EH (cell line): ENCODE data around the gene SPINT4.

Source experiments
- DNase-seq: peaks from one replicate; pipeline ENCODE4 v3.0.0-alpha.2; 2015; ENCODE audit warnings: low read depth

The SPINT4 gene

DNA sequence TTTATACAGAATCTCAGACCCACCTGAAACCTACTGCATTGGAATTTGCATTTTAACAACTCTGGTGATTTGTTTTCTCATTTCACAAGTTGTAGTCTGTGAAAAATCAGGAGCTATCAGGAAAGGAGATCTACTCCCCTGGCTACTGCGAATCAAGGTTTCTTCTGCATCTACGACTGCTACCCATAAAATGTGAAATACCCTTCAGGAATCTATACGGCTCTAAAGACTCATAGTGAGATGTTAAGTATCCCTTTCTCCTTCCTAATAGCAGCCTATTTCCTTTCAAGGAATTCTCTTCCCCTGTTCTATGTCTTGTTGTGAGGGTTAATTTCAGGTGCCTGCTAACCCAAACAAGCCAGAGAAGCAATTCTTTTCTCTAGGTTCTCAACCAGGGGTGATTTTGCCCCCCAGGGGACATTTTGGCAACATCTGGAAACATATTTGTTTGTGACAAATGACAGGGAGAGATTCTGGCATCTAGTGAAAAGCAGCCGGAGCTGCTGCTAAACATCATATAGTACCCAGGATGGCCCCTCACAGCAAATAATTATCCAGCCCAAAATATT is 43.2 kb downstream of the SPINT4 start:
- no peak for DNase-seq

DNA sequence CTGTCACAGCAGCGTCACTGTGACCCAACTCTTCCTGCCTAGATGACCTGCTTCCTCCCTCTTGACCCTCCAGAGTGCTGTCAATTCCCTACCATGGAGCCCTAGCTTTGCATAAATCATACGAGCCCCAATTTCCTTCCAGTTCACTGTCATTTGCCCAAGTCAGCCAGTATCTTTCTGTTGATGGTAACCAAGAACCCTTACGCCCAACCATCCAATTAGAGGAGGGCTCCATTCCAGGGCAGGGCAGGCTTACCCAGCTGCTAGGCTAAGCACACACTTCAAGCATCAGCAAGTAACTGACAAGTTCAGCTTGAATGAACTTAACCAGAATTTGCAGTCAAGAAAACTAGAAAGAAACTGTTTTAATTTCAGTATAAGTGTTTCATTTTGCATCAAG is 43.8 kb downstream of the SPINT4 start:
- DNase-seq: no peak

DNA sequence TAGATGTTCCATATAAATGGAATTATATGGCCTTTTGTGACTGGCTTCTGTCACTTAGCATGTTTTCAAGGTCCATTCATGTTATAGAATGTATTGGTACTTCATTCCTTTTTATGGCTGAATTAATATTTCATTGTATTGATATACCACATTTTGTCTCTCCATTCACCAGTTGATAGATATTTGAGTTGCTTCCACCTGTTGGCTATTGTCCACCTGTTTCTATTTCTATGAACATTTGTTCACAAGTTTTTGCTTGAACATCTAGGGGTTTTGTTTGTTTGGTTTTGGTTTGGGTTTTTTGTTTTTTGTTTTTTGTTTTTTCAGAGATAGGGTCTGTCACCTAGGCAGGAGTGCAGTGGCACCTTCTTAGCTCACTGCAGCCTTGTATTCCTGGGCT is 46.3 kb downstream of the SPINT4 start:
- no peak for DNase-seq

DNA sequence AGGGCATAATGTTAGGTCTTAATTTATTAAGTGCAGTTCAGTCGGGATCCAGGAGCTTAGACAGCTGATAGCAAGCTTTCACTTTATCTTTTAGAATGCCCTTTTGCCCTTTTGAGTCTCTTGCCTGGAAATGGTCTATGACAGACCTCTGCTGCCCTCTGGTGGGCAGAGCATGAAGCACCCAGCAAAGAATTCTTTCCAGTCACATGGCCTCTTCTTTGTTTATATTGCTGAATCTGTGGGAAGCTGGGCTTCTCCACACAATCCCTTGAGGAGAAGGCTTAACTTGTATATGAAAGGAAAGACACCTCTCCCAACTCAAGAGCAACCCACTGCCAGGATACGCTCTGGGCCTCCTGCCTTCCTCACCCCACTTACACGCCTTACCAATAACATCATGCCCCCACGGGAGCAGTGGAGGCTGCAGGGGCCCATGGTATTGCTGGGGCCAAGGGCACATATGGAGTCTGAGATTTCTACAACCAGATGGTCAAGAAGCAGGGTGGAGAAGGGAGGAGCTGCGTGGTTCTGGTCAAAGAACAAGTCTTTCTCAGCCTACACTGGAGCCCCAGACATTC is 49.1 kb downstream of the SPINT4 start:
- peak; percentile 81 for DNase-seq

DNA sequence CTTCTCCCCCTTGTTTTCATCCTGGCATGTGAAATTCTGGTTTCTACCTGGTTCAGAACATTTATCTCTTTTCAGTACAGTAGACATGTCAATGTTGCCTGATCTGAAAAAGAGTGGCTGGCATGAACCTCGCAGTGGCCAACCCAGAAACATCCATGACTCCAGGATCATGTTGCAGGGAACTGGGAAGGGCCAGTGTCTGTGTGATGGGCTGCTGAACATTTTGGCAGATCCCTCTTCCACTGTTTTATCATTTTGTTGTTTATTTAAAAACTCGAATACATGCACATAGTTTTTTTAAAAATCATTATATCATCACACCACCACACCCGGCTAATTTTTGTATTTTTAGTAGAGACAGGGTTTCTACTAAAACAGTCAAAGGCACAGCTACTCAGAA is 50.5 kb downstream of the SPINT4 start:
- DNase-seq: no peak

DNA sequence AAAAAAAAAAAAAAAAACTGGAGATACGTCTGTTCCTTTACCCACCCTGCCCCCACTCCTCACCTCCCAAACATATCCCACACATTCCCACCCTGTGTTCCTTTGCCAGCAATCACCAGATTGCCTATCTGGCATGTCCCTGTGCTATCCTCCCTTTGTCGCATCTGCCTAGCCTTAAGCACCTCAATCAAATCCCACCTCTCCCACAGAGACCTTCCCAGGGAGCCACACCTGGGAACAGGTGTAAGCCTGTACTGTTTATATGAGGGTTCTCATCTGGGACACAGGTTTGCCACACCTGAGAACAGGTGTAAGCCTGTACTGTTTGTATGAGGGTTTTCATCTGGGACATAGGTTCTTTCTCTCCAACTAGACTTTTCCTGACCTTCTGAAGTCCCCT is 52.8 kb downstream of the SPINT4 start:
- DNase-seq: no peak

DNA sequence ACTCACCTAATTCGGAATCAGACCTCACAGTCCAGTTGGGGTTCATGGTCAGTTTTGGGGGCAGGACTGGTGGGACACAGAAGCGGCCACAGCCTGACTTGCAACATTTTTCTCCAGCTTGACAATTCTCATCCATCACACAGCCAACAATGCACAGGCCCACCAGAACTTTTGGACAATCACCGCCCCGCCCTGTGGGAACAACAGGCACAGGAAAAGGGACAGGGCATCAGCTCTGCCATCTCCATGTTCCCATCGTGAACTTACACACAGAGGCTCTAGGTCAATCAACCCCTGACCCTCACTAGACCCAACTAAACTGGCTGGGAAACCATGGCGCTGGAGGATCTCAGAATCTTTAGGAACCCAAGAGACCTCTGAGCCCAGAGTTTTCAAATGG is 53.3 kb downstream of the SPINT4 start:
- DNase-seq: no peak
